Measurements from ENCODE around the gene ELF5.

GRCh38 chr11:34447044-34447443 is 66.5 kb downstream of the ELF5 start:
- TF ChIP-seq CTCF (IDR thresholded peaks at IDR 0.05; ENCODE audit: poor library complexity, severe bottlenecking) (no peak), REST (IDR thresholded peaks at IDR 0.05; ENCODE audit: borderline replicate concordance) (no peak), TAF1 (IDR thresholded peaks at IDR 0.05; ENCODE audit: low read depth) (no peak), MXI1 (conservative IDR thresholded peaks at IDR 0.05; ENCODE audit: poor library complexity, severe bottlenecking) (no peak), EP300 (conservative IDR thresholded peaks at IDR 0.05; ENCODE audit: poor library complexity, severe bottlenecking) (no peak), EZH2 (IDR thresholded peaks at IDR 0.05; ENCODE audit: borderline replicate concordance, insufficient read depth, low read length, poor library complexity, severe bottlenecking) (no peak), RAD21 (conservative IDR thresholded peaks at IDR 0.05) (no peak), POLR2AphosphoS5 (IDR thresholded peaks at IDR 0.05) (no peak), SMC3 (conservative IDR thresholded peaks at IDR 0.05; ENCODE audit: poor library complexity) (no peak)

All from neural cell (in vitro differentiated cells).